ENCODE data around the gene CNOT10.

The CNOT10 gene

GRCh38 chr3:32743934-32744333, 58.9 kb downstream of the CNOT10 start:
- H3K9me3 ChIP-seq (ENCODE audit: low read length) = no peaks in the 10 kb centered on the region
- H3F3A ChIP-seq (ENCODE audit: insufficient read depth, low read length) = no peaks in the 10 kb centered on the region
- no peak overlapping the region for H3K4me3 ChIP-seq (ENCODE audit: low read depth, low read length, poor library complexity, severe bottlenecking)
- H3K36me3 ChIP-seq (ENCODE audit: insufficient read depth, low read length) = peaks cover 48% of the 10 kb centered on the region
- no peak overlapping the region for H3K27ac ChIP-seq (ENCODE audit: low read depth, low read length, poor library complexity, severe bottlenecking)
- TF ChIP-seq EZH2 (IDR thresholded peaks at IDR 0.05; ENCODE audit: borderline replicate concordance, low read length) (no peak), CTCF (IDR thresholded peaks at IDR 0.05; ENCODE audit: low read length) (no peak)
- H3K79me2 ChIP-seq (ENCODE audit: insufficient read depth, low read length) = no peaks in the 10 kb centered on the region
- no peak overlapping the region for H2AFZ ChIP-seq (ENCODE audit: low read length)
- H3K4me2 ChIP-seq (ENCODE audit: low read length) = no peak overlapping the region
- no peaks in the 10 kb centered on the region for H4K20me1 ChIP-seq (ENCODE audit: insufficient read depth, low read length)
- no peaks in the 10 kb centered on the region for H3K27me3 ChIP-seq (ENCODE audit: insufficient read depth, low read length)
- H3K9ac ChIP-seq (ENCODE audit: low read length) = no peak overlapping the region
- no peaks in the 10 kb centered on the region for H3K4me1 ChIP-seq (ENCODE audit: insufficient read depth, low read length, severe bottlenecking)
- no peaks in the 10 kb centered on the region for H3K9me2 ChIP-seq (ENCODE audit: low read depth, low read length)

GRCh38 chr3:32751377-32751776, 66.4 kb downstream of the CNOT10 start:
- TF ChIP-seq CTCF (IDR thresholded peaks at IDR 0.05; ENCODE audit: low read length) (no peak), EZH2 (IDR thresholded peaks at IDR 0.05; ENCODE audit: borderline replicate concordance, low read length) (no peak)
- Histone ChIP-seq H3K79me2 (ENCODE audit: insufficient read depth, low read length) (no peaks in the 10 kb centered on the region), H3K27ac (ENCODE audit: low read depth, low read length, poor library complexity, severe bottlenecking) (no peak overlapping the region), H3K36me3 (ENCODE audit: insufficient read depth, low read length) (peaks cover 25% of the 10 kb centered on the region; the same call in 1 of the 2 replicates), H3K4me2 (ENCODE audit: low read length) (no peak overlapping the region), H2AFZ (ENCODE audit: low read length) (no peak overlapping the region), H3K4me1 (ENCODE audit: insufficient read depth, low read length, severe bottlenecking) (no peaks in the 10 kb centered on the region), H3K9ac (ENCODE audit: low read length) (no peak overlapping the region), H3K27me3 (ENCODE audit: insufficient read depth, low read length) (no peaks in the 10 kb centered on the region), H3F3A (ENCODE audit: insufficient read depth, low read length) (no peaks in the 10 kb centered on the region), H3K9me2 (ENCODE audit: low read depth, low read length) (no peaks in the 10 kb centered on the region), H4K20me1 (ENCODE audit: insufficient read depth, low read length) (no peaks in the 10 kb centered on the region), H3K9me3 (ENCODE audit: low read length) (no peaks in the 10 kb centered on the region), H3K4me3 (ENCODE audit: low read depth, low read length, poor library complexity, severe bottlenecking) (no peak overlapping the region)

DNA sequence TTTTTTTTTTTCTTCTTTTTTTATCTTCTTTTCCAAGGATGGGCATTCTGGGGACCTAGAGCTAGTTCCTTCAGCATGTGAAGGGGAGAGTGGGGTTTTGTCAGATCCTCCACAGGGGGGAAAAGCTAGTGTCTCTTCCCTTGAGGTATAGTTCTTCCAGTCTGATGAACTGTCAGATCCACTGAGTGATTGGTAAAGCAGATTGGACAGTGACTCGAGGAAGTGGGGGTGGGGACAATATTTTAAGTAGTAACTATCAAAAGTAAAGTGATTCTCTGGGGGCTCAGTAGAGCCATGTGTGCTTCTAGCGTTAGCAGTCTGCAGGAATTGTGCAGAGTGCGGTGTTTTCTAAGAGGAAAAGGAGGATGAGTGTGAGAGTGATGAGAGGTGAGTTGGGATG, 70.8 kb downstream of the CNOT10 start:
- no peak overlapping the region for H3K27ac ChIP-seq (ENCODE audit: low read depth, low read length, poor library complexity, severe bottlenecking)

More for the DNA sequence above, 70.8 kb downstream of the CNOT10 start:
- H3K4me2 ChIP-seq (ENCODE audit: low read length) = no peak overlapping the region
- no peaks in the 10 kb centered on the region for H3K9me3 ChIP-seq (ENCODE audit: low read length)
- no peak overlapping the region for H2AFZ ChIP-seq (ENCODE audit: low read length)
- H3K27me3 ChIP-seq (ENCODE audit: insufficient read depth, low read length) = no peaks in the 10 kb centered on the region
- no peaks in the 10 kb centered on the region for H4K20me1 ChIP-seq (ENCODE audit: insufficient read depth, low read length)
- no peak overlapping the region for H3K9ac ChIP-seq (ENCODE audit: low read length)
- no peaks in the 10 kb centered on the region for H3K4me1 ChIP-seq (ENCODE audit: insufficient read depth, low read length, severe bottlenecking)
- peaks cover 40% of the 10 kb centered on the region for H3K36me3 ChIP-seq (ENCODE audit: insufficient read depth, low read length)
- H3K9me2 ChIP-seq (ENCODE audit: low read depth, low read length) = no peaks in the 10 kb centered on the region
- H3F3A ChIP-seq (ENCODE audit: insufficient read depth, low read length) = no peaks in the 10 kb centered on the region
- H3K79me2 ChIP-seq (ENCODE audit: insufficient read depth, low read length) = no peaks in the 10 kb centered on the region
- no peak overlapping the region for H3K4me3 ChIP-seq (ENCODE audit: low read depth, low read length, poor library complexity, severe bottlenecking)
- TF ChIP-seq EZH2 (IDR thresholded peaks at IDR 0.05; ENCODE audit: borderline replicate concordance, low read length) (no peak), CTCF (IDR thresholded peaks at IDR 0.05; ENCODE audit: low read length) (no peak)

All from OCI-LY1 (cell line).